ENCODE data around the gene STUM. TPM values are rescaled to one million over a fixed set of nuclear protein-coding genes. Genes with fewer than 3 reads are reported as not detected.
A peak's percentile ranks its signal among the peaks of the same experiment; 100 is the strongest.

The STUM gene
- total and polyA plus RNA-seq, 4 donors, result 0.13 to 3.0 (median 1.7) TPM

- 63 to 67% methylated on average over 18 of the region's 18 CpGs for WGBS, 2 donors
- Histone ChIP-seq H3K36me3 (ENCODE audit: control insufficient read depth in 1 of 2, insufficient read depth in 2 of 2, low read length in 1 of 2) (no peaks in the 10 kb centered on the region), H3K4me1 (ENCODE audit: control insufficient read depth in 1 of 2, insufficient read depth in 2 of 2, low read length in 2 of 2) (no peaks in the 10 kb centered on the region), H3K27ac (ENCODE audit: low read depth in 1 of 2, low read length in 2 of 2) (no peak overlapping the region), H3K9me3 (ENCODE audit: control insufficient read depth, low read length) (no peaks in the 10 kb centered on the region), H3K4me3 (ENCODE audit: low read length in 2 of 2) (no peak overlapping the region), H3K27me3 (ENCODE audit: control insufficient read depth in 1 of 2, insufficient read depth in 2 of 2, low read length in 1 of 2) (no peaks in the 10 kb centered on the region)
- DNase-seq (peak; percentile 42 to 69), ATAC-seq (ENCODE audit: low FRiP score) (no peak)
- intact Hi-C loops (cut with DNase I), result no loop called here
These were observed 97.7 kb downstream of the STUM start for GRCh38 chr1:226646026-226646869.

- 92 to 94% methylated on average over 16 of the region's 16 CpGs for WGBS, 2 donors
- Histone ChIP-seq H3K4me3 (ENCODE audit: low read length in 2 of 2) (no peak overlapping the region), H3K9me3 (ENCODE audit: control insufficient read depth, low read length) (no peaks in the 10 kb centered on the region), H3K27ac (ENCODE audit: low read depth in 1 of 2, low read length in 2 of 2) (no peak overlapping the region), H3K27me3 (ENCODE audit: control insufficient read depth in 1 of 2, insufficient read depth in 2 of 2, low read length in 1 of 2) (no peaks in the 10 kb centered on the region), H3K36me3 (ENCODE audit: control insufficient read depth in 1 of 2, insufficient read depth in 2 of 2, low read length in 1 of 2) (no peaks in the 10 kb centered on the region), H3K4me1 (ENCODE audit: control insufficient read depth in 1 of 2, insufficient read depth in 2 of 2, low read length in 2 of 2) (no peaks in the 10 kb centered on the region)
- ATAC-seq (ENCODE audit: low FRiP score), result no peak
- intact Hi-C loops (cut with DNase I), result no loop called here
- DNase-seq, result peak in 1 of 2 donors; percentile 38
These were observed 98.4 kb downstream of the STUM start for GRCh38 chr1:226646870-226647449.

- DNase-seq (peak in 1 of 2 donors; percentile 33), ATAC-seq (ENCODE audit: low FRiP score) (no peak)
- 94 to 96% methylated on average over 8 of the region's 8 CpGs for WGBS, 2 donors
- no peak overlapping the region for H3K27ac ChIP-seq (ENCODE audit: low read depth in 1 of 2, low read length in 2 of 2)
- intact Hi-C loops (cut with DNase I), result no loop called here
- H3K4me1 ChIP-seq (ENCODE audit: control insufficient read depth in 1 of 2, insufficient read depth in 2 of 2, low read length in 2 of 2), result no peaks in the 10 kb centered on the region
- H3K9me3 ChIP-seq (ENCODE audit: control insufficient read depth, low read length), result no peaks in the 10 kb centered on the region
- H3K4me3 ChIP-seq (ENCODE audit: low read length in 2 of 2), result no peak overlapping the region
- H3K27me3 ChIP-seq (ENCODE audit: control insufficient read depth in 1 of 2, insufficient read depth in 2 of 2, low read length in 1 of 2), result no peaks in the 10 kb centered on the region
- no peaks in the 10 kb centered on the region for H3K36me3 ChIP-seq (ENCODE audit: control insufficient read depth in 1 of 2, insufficient read depth in 2 of 2, low read length in 1 of 2)
These were observed 99.2 kb downstream of the STUM start for GRCh38 chr1:226647719-226648118.

GRCh38 chr1:226648421-226648820, 99.9 kb downstream of the STUM start:
- intact Hi-C loops (cut with DNase I), result no loop called here
- 91 to 94% methylated on average over 6 of the region's 6 CpGs for WGBS, 2 donors
- Histone ChIP-seq H3K27me3 (ENCODE audit: control insufficient read depth in 1 of 2, insufficient read depth in 2 of 2, low read length in 1 of 2) (no peaks in the 10 kb centered on the region), H3K36me3 (ENCODE audit: control insufficient read depth in 1 of 2, insufficient read depth in 2 of 2, low read length in 1 of 2) (no peaks in the 10 kb centered on the region), H3K9me3 (ENCODE audit: control insufficient read depth, low read length) (no peaks in the 10 kb centered on the region), H3K4me1 (ENCODE audit: control insufficient read depth in 1 of 2, insufficient read depth in 2 of 2, low read length in 2 of 2) (no peaks in the 10 kb centered on the region), H3K4me3 (ENCODE audit: low read length in 2 of 2) (no peak overlapping the region), H3K27ac (ENCODE audit: low read depth in 1 of 2, low read length in 2 of 2) (no peak overlapping the region)
- peak in 1 of 2 donors; percentile 42 for DNase-seq
- no peak for ATAC-seq (ENCODE audit: low FRiP score)

DNA sequence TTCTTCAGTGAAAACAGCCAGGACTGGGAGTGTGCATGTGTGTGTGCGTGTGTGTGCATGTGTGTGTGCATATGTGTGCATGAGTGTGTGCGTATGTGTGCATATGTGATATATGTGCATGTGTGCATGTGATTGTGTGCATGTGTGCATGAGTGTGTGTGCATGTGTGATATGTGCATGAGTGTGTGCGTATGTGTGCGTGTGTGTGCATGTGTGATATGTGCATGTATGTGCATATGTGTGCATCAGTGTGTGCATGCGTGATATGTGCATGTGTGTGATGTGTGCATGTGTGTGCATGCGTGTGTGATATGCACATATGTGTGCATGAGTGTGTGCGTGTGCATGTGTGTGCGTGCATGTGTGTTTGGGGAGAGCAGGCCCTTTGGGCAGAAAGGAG, 100.7 kb downstream of the STUM start:
- peak in 1 of 2 donors; percentile 18 for DNase-seq
- H3K4me1 ChIP-seq (ENCODE audit: control insufficient read depth in 1 of 2, insufficient read depth in 2 of 2, low read length in 2 of 2), result no peaks in the 10 kb centered on the region
- WGBS, 2 donors, result 92 to 93% methylated on average over 8 of the region's 8 CpGs
- no peaks in the 10 kb centered on the region for H3K9me3 ChIP-seq (ENCODE audit: control insufficient read depth, low read length)
- H3K4me3 ChIP-seq (ENCODE audit: low read length in 2 of 2), result no peak overlapping the region
- intact Hi-C loops (cut with DNase I), result no loop called here
- no peak for ATAC-seq (ENCODE audit: low FRiP score)
- H3K27ac ChIP-seq (ENCODE audit: low read depth in 1 of 2, low read length in 2 of 2), result no peak overlapping the region
- H3K27me3 ChIP-seq (ENCODE audit: control insufficient read depth in 1 of 2, insufficient read depth in 2 of 2, low read length in 1 of 2), result no peaks in the 10 kb centered on the region
- H3K36me3 ChIP-seq (ENCODE audit: control insufficient read depth in 1 of 2, insufficient read depth in 2 of 2, low read length in 1 of 2), result no peaks in the 10 kb centered on the region

- Histone ChIP-seq H3K4me3 (ENCODE audit: low read length in 2 of 2) (no peak overlapping the region), H3K27me3 (ENCODE audit: control insufficient read depth in 1 of 2, insufficient read depth in 2 of 2, low read length in 1 of 2) (no peaks in the 10 kb centered on the region), H3K9me3 (ENCODE audit: control insufficient read depth, low read length) (no peaks in the 10 kb centered on the region), H3K4me1 (ENCODE audit: control insufficient read depth in 1 of 2, insufficient read depth in 2 of 2, low read length in 2 of 2) (no peaks in the 10 kb centered on the region), H3K36me3 (ENCODE audit: control insufficient read depth in 1 of 2, insufficient read depth in 2 of 2, low read length in 1 of 2) (no peaks in the 10 kb centered on the region), H3K27ac (ENCODE audit: low read depth in 1 of 2, low read length in 2 of 2) (no peak overlapping the region)
- intact Hi-C loops (cut with DNase I), result loop anchor here in 1 of 2 donors (5.0 kb wide), 1 partner anchor 43 kb away; no protein-coding TSS in a partner anchor
- DNase-seq (peak in 1 of 2 donors; percentile 57), ATAC-seq (ENCODE audit: low FRiP score) (peak; percentile 6)
- WGBS, 2 donors, result 60 to 68% methylated on average over 7 of the region's 7 CpGs
These were observed 101.2 kb downstream of the STUM start for GRCh38 chr1:226649780-226650179.

DNA sequence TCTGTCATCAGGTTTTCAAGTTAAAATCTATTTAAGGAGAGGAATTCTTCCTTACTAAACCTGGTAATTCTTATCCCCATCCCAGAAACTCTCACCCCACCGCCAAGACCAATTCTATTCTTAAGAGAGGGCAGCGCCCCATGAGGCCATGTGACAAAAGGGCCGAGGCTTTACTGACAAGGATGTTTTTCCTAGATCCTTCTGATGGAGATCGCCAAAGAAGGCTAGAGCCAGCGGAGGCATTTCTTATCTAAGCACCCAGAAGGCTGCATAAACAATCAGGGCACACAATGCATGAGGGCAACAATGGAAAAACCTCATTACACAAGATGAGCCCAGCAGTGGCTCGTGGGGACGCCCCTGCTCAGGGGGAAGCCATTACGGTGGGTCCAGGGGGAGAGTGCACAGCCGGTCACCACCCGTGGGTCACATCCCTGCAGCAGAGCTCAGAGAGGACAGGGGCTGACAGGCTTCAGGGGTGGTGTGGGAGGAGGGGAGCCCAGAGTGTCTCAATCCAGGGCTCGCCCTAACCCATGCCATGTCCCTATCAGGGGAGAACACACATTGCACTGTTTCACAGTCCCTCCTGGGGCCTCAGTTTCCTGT, 101.8 kb downstream of the STUM start:
- intact Hi-C loops (cut with DNase I), result loop anchor here in 1 of 2 donors (5.0 kb wide), 1 partner anchor 42 kb away; no protein-coding TSS in a partner anchor
- Histone ChIP-seq H3K27me3 (ENCODE audit: control insufficient read depth in 1 of 2, insufficient read depth in 2 of 2, low read length in 1 of 2) (no peaks in the 10 kb centered on the region), H3K36me3 (ENCODE audit: control insufficient read depth in 1 of 2, insufficient read depth in 2 of 2, low read length in 1 of 2) (no peaks in the 10 kb centered on the region), H3K9me3 (ENCODE audit: control insufficient read depth, low read length) (no peaks in the 10 kb centered on the region), H3K27ac (ENCODE audit: low read depth in 1 of 2, low read length in 2 of 2) (no peak overlapping the region), H3K4me1 (ENCODE audit: control insufficient read depth in 1 of 2, insufficient read depth in 2 of 2, low read length in 2 of 2) (no peaks in the 10 kb centered on the region), H3K4me3 (ENCODE audit: low read length in 2 of 2) (no peak overlapping the region)
- 21 to 33% methylated on average over 11 of the region's 11 CpGs for WGBS, 2 donors
- peak in 1 of 2 donors; percentile 37 for DNase-seq
- ATAC-seq (ENCODE audit: low FRiP score), result peak; percentile 13

- intact Hi-C loops (cut with DNase I), result loop anchor here in 1 of 2 donors (5.0 kb wide), 1 partner anchor 41 kb away; no protein-coding TSS in a partner anchor
- Histone ChIP-seq H3K27ac (ENCODE audit: low read depth in 1 of 2, low read length in 2 of 2) (no peak overlapping the region), H3K9me3 (ENCODE audit: control insufficient read depth, low read length) (no peaks in the 10 kb centered on the region), H3K4me3 (ENCODE audit: low read length in 2 of 2) (no peak overlapping the region), H3K4me1 (ENCODE audit: control insufficient read depth in 1 of 2, insufficient read depth in 2 of 2, low read length in 2 of 2) (no peaks in the 10 kb centered on the region), H3K27me3 (ENCODE audit: control insufficient read depth in 1 of 2, insufficient read depth in 2 of 2, low read length in 1 of 2) (no peaks in the 10 kb centered on the region), H3K36me3 (ENCODE audit: control insufficient read depth in 1 of 2, insufficient read depth in 2 of 2, low read length in 1 of 2) (no peaks in the 10 kb centered on the region)
- DNase-seq (peak; percentile 23 to 55), ATAC-seq (ENCODE audit: low FRiP score) (no peak)
- 92 to 93% methylated on average over 12 of the region's 12 CpGs for WGBS, 2 donors
These were observed 102.6 kb downstream of the STUM start for GRCh38 chr1:226651041-226651731.
